HG02678 (cell line): ENCODE results near the gene SLC30A1.
"Not testable (repeated sequence)": the region's sequence is repeated elsewhere in the genome, so short reads cannot be mapped to it uniquely, and the experiment has no call there.

Experiments
- ATAC-seq: cut with Tn5 transposase; IDR thresholded peaks from one replicate; pipeline ENCODE4 v1.9.1; 2021; ENCODE audit warnings: mild to moderate bottlenecking, moderate library complexity; ENCODE audit not compliant: unreplicated experiment

Gene SLC30A1

GRCh38 chr1:211551638-211552460 is 27.1 kb downstream of the SLC30A1 start:
- ATAC-seq = no peak

GRCh38 chr1:211549092-211549711 is 29.8 kb downstream of the SLC30A1 start:
- no peak for ATAC-seq

GRCh38 chr1:211548321-211549091 is 30.5 kb downstream of the SLC30A1 start:
- no peak for ATAC-seq

GRCh38 chr1:211547710-211548109 is 31.3 kb downstream of the SLC30A1 start:
- no peak for ATAC-seq

GRCh38 chr1:211546543-211546942 is 32.4 kb downstream of the SLC30A1 start:
- ATAC-seq = no peak

GRCh38 chr1:211543025-211543424 is 35.9 kb downstream of the SLC30A1 start:
- ATAC-seq = no peak

- no peak for ATAC-seq
Observed at GRCh38 chr1:211541720-211542477, 37.1 kb downstream of the SLC30A1 start.

- no peak for ATAC-seq
Observed at GRCh38 chr1:211541278-211541677, 37.7 kb downstream of the SLC30A1 start.

GRCh38 chr1:211540824-211541223 is 38.1 kb downstream of the SLC30A1 start:
- ATAC-seq = not testable (repeated sequence)

- ATAC-seq = no peak
Observed at GRCh38 chr1:211538287-211538686, 40.7 kb downstream of the SLC30A1 start.

- ATAC-seq = no peak
Observed at GRCh38 chr1:211537253-211537652, 41.7 kb downstream of the SLC30A1 start.

- ATAC-seq = no peak
Observed at GRCh38 chr1:211536606-211537005, 42.4 kb downstream of the SLC30A1 start.

GRCh38 chr1:211535346-211535745 is 43.6 kb downstream of the SLC30A1 start:
- no peak for ATAC-seq

- no peak for ATAC-seq
Observed at GRCh38 chr1:211534545-211535291, 44.2 kb downstream of the SLC30A1 start.

- ATAC-seq = no peak
Observed at GRCh38 chr1:211532088-211532444, 46.9 kb downstream of the SLC30A1 start.

GRCh38 chr1:211531194-211532087 is 47.5 kb downstream of the SLC30A1 start:
- ATAC-seq = no peak

GRCh38 chr1:211530102-211530501 is 48.9 kb downstream of the SLC30A1 start:
- ATAC-seq = no peak

- no peak for ATAC-seq
Observed at GRCh38 chr1:211529453-211529852, 49.5 kb downstream of the SLC30A1 start.

- ATAC-seq = no peak
Observed at GRCh38 chr1:211529011-211529410, 50.0 kb downstream of the SLC30A1 start.
